Peyer's patch (tissue), 4 donors: ENCODE measurements around the gene LHX1. TPM values are rescaled to one million over a fixed set of nuclear protein-coding genes. Genes with fewer than 3 reads are reported as not detected.

Experiments used
- DNase-seq, 3 donors: peaks; one replicate each; pipeline ENCODE4 v3.0.0-alpha.2; 2017 to 2019
- H3K27ac ChIP-seq, 4 donors: fragments of 200-600 bp; sonication (generic); one replicate each; pipeline ENCODE4 v1.5.1; 2016 to 2019
- H3K27me3 ChIP-seq, 2 donors: fragments of 200-600 bp; sonication (generic); one replicate each; pipeline ENCODE4 v1.5.1; 2019
- H3K36me3 ChIP-seq, 3 donors: fragments of 200-600 bp; sonication (generic); one replicate each; pipeline ENCODE4 v1.5.1; 2016 to 2019
- H3K4me1 ChIP-seq, 4 donors: fragments of 200-600 bp; sonication (generic); one replicate each; pipeline ENCODE4 v1.5.1; 2016 to 2019
- H3K4me3 ChIP-seq, 4 donors: fragments of 200-600 bp; sonication (generic); 1 replicate in 3 of 4; 2 replicates in 1 of 4; pipeline ENCODE4 v1.5.1; 2016 to 2019; ENCODE audit warnings: mild to moderate bottlenecking in 1 of 4
- H3K9me3 ChIP-seq, 4 donors: fragments of 200-600 bp; sonication (generic); one replicate each; pipeline ENCODE4 v1.5.1; 2016 to 2019; ENCODE audit warnings: mild to moderate bottlenecking in 1 of 4
- CTCF ChIP-seq, 6 experiments: fragments of 450-650 bp in 4 of 6; fragments of 200-600 bp in 2 of 6; sonication (generic) in 1 of 6; IDR thresholded peaks; one replicate each; pipeline ENCODE4 v1.5.1; 2017 to 2019; ENCODE audit warnings: antibody characterized with exemption in 6 of 6, mild to moderate bottlenecking in 3 of 6, moderate library complexity in 1 of 6
- POLR2A ChIP-seq, 2 donors: fragments of 450-650 bp; IDR thresholded peaks; one replicate each; pipeline ENCODE4 v1.5.1; 2017; ENCODE audit warnings: antibody characterized with exemption in 2 of 2, mild to moderate bottlenecking in 2 of 2, moderate library complexity in 2 of 2
- total RNA-seq, 4 donors: library from RNA; depleted of rRNA; stranded (reverse); fragments of >200 nt; gene quantifications; one replicate each; pipeline ENCODE4 v1.1.0, GENCODE V29; 2016

The LHX1 gene
- total RNA-seq, 4 donors from 2014 or later = not detected

- Histone ChIP-seq H3K4me1 (no peaks in the 10 kb centered on the region), H3K9me3 (no peaks in the 10 kb centered on the region), H3K4me3 (no peak overlapping the region), H3K27me3 (no peaks in the 10 kb centered on the region), H3K27ac (no peak overlapping the region), H3K36me3 (no peaks in the 10 kb centered on the region)
- DNase-seq = no peak
- no peak for TF ChIP-seq CTCF (IDR thresholded peaks at IDR 0.05)
- TF ChIP-seq POLR2A (IDR thresholded peaks at IDR 0.05) = no peak
Measured at GRCh38 chr17:36919407-36919968, 17.8 kb upstream of the LHX1 start.

- Histone ChIP-seq H3K36me3 (no peaks in the 10 kb centered on the region), H3K4me1 (no peaks in the 10 kb centered on the region), H3K27ac (no peak overlapping the region), H3K4me3 (no peak overlapping the region), H3K9me3 (no peaks in the 10 kb centered on the region), H3K27me3 (no peaks in the 10 kb centered on the region)
- DNase-seq = no peak
- TF ChIP-seq POLR2A (IDR thresholded peaks at IDR 0.05) (no peak), CTCF (IDR thresholded peaks at IDR 0.05) (no peak)
Measured at GRCh38 chr17:36920032-36921005, 17.0 kb upstream of the LHX1 start.

GRCh38 chr17:36921095-36921851 lies 16.0 kb upstream of the LHX1 start:
- no peaks in the 10 kb centered on the region for H3K27me3 ChIP-seq
- DNase-seq = no peak

GRCh38 chr17:36922175-36922574 lies 15.1 kb upstream of the LHX1 start:
- no peaks in the 10 kb centered on the region for H3K4me1 ChIP-seq
- no peak for DNase-seq
- H3K9me3 ChIP-seq = no peaks in the 10 kb centered on the region
- H3K27me3 ChIP-seq = no peaks in the 10 kb centered on the region
- no peak overlapping the region for H3K27ac ChIP-seq
- TF ChIP-seq CTCF (IDR thresholded peaks at IDR 0.05) = no peak
- no peak for TF ChIP-seq POLR2A (IDR thresholded peaks at IDR 0.05)
- no peak overlapping the region for H3K4me3 ChIP-seq
- no peaks in the 10 kb centered on the region for H3K36me3 ChIP-seq

More at GRCh38 chr17:36921095-36921851, 16.0 kb upstream of the LHX1 start:
- Histone ChIP-seq H3K4me1 (no peaks in the 10 kb centered on the region), H3K27ac (no peak overlapping the region), H3K9me3 (no peaks in the 10 kb centered on the region), H3K36me3 (no peaks in the 10 kb centered on the region), H3K4me3 (no peak overlapping the region)
- TF ChIP-seq CTCF (IDR thresholded peaks at IDR 0.05) = no peak
- TF ChIP-seq POLR2A (IDR thresholded peaks at IDR 0.05) = no peak

GRCh38 chr17:36923814-36924221 lies 13.5 kb upstream of the LHX1 start:
- TF ChIP-seq POLR2A (IDR thresholded peaks at IDR 0.05) (no peak), CTCF (IDR thresholded peaks at IDR 0.05) (no peak)
- H3K4me1 ChIP-seq = peaks cover 0 to 10% (median 0%) of the 10 kb centered on the region in 4 donors
- H3K27me3 ChIP-seq = peaks cover 0 to 5% of the 10 kb centered on the region in 2 donors
- H3K36me3 ChIP-seq = no peaks in the 10 kb centered on the region
- H3K9me3 ChIP-seq = no peaks in the 10 kb centered on the region
- no peak overlapping the region for H3K4me3 ChIP-seq
- DNase-seq = no peak
- no peak overlapping the region for H3K27ac ChIP-seq
